HepG2 (cell line): Measurements from ENCODE around the gene GSTK1. TPM values are rescaled to one million over a fixed set of nuclear protein-coding genes. Genes with fewer than 3 reads are reported as not detected.
A peak's percentile ranks its signal among the peaks of the same experiment; 100 is the strongest.

ENCODE experiments used
- ATAC-seq: fragments of 200-7000 bp; cut with Tn5 transposase; 3 replicates; pipeline ENCODE4 v1.9.1; 2020; ENCODE audit warnings: mild to moderate bottlenecking, moderate library complexity
- BruUV-seq: library from RNA; stranded (reverse); fragments of 400-500 nt; replicated peaks from 2 replicates; lab custom pipeline; 2021; lab: Mats Ljungman, UMichigan
- CTCF ChIA-PET: fragments of 300-600 bp; formaldehyde crosslinking; extraction: SDS; loops from one replicate; lab custom pipeline; 2021; ENCODE audit warnings: low total read pairs, inconsistent platforms, low intra/inter-chr PET ratio; lab: Yijun Ruan, JAX
- POLR2A ChIA-PET: fragments of 350-600 bp; sonication (Branson Sonifier 250); formaldehyde crosslinking; loops from one replicate; lab custom pipeline; 2020; ENCODE audit warnings: antibody characterized with exemption, inconsistent platforms; lab: Yijun Ruan, JAX
- DNase-seq: peaks from one replicate; pipeline ENCODE4 v3.0.0-alpha.2; 2015; ENCODE audit warnings: low spot score
- FAIRE-seq: peaks from 3 replicates; lab custom pipeline; 2011; peaks lifted over from hg19 to GRCh38; lab: Jason Lieb, UNC
- H2AFZ ChIP-seq: one replicate; pipeline ENCODE4 v1.6.1; 2011; ENCODE audit warnings: low read length, inconsistent platforms
- H3K27ac ChIP-seq: fragments of 300-600 bp; 3 replicates; pipeline ENCODE4 v1.8.0; 2011; ENCODE audit warnings: mixed run types, mild to moderate bottlenecking, mixed read lengths, low read length, inconsistent platforms; ENCODE audit not compliant: insufficient read depth; ENCODE audit errors: extremely low read length
- H3K27me3 ChIP-seq, 2 experiments: fragments of 200-600 bp in 1 of 2; 2 replicates in 1 of 2; 3 replicates in 1 of 2; pipeline versions ENCODE4 v1.6.0 to v1.8.0; 2011; ENCODE audit warnings: low read length in 2 of 2, mild to moderate bottlenecking in 2 of 2, moderate library complexity in 2 of 2, inconsistent platforms in 1 of 2; ENCODE audit not compliant: insufficient read depth in 2 of 2, control insufficient read depth in 1 of 2
- H3K36me3 ChIP-seq, 2 experiments: fragments of 200-600 bp in 1 of 2; replicated peaks in 1 of 2; 2 replicates in 1 of 2; 3 replicates in 1 of 2; pipeline versions ENCODE4 v1.5.1 to v1.8.0; 2011; ENCODE audit warnings: low read length in 2 of 2, inconsistent platforms in 1 of 2; ENCODE audit not compliant: insufficient read depth in 2 of 2, control insufficient read depth in 1 of 2
- H3K4me1 ChIP-seq: 2 replicates; pipeline ENCODE4 v1.5.1; 2012; ENCODE audit warnings: low read length, inconsistent platforms; ENCODE audit not compliant: insufficient read depth
- H3K4me2 ChIP-seq: 2 replicates; pipeline ENCODE4 v1.6.0; 2011; ENCODE audit warnings: low read depth, low read length, inconsistent platforms
- H3K4me3 ChIP-seq, 3 experiments: fragments of 200-600 bp in 1 of 3; sonication (generic), shearing (Covaris generic) in 1 of 3; replicated peaks in 1 of 3; 2 replicates each; pipeline ENCODE4 v1.5.1; 2011 to 2016; ENCODE audit warnings: low read length in 3 of 3, inconsistent platforms in 2 of 3, low read depth in 2 of 3, mild to moderate bottlenecking in 2 of 3, control low read depth in 1 of 3, mixed read lengths in 1 of 3; ENCODE audit not compliant: insufficient read depth in 1 of 3
- H3K79me2 ChIP-seq: one replicate; pipeline ENCODE4 v1.6.1; 2011; ENCODE audit warnings: low read length, inconsistent platforms; ENCODE audit not compliant: insufficient read depth
- H3K9ac ChIP-seq: 2 replicates; pipeline ENCODE4 v1.6.0; 2011; ENCODE audit warnings: mild to moderate bottlenecking, low read depth, low read length, inconsistent platforms; ENCODE audit not compliant: insufficient read depth
- H3K9me3 ChIP-seq: 2 replicates; pipeline ENCODE4 v1.5.1; 2012; ENCODE audit warnings: mild to moderate bottlenecking, low read length
- H4K20me1 ChIP-seq: 2 replicates; pipeline ENCODE4 v1.6.0; 2011; ENCODE audit warnings: inconsistent platforms, mild to moderate bottlenecking, low read length, moderate library complexity; ENCODE audit not compliant: insufficient read depth
- HDAC1 ChIP-seq: sonication (generic); formaldehyde crosslinking; IDR thresholded peaks from 2 replicates; pipeline ENCODE4 v1.5.1; 2020; ENCODE audit warnings: mild to moderate bottlenecking, missing genetic modification reagents
- KLF9 ChIP-seq: IDR thresholded peaks from 2 replicates; pipeline ENCODE4 v1.6.1; 2016; ENCODE audit warnings: low read depth
- MLX ChIP-seq: IDR thresholded peaks from 2 replicates; pipeline ENCODE4 v1.6.1; 2016
- POGZ ChIP-seq: sonication (generic); formaldehyde crosslinking; IDR thresholded peaks from 2 replicates; pipeline ENCODE4 v1.4.0; 2020; ENCODE audit warnings: mild to moderate bottlenecking, missing genetic modification reagents
- PREB ChIP-seq: sonication (generic); formaldehyde crosslinking; IDR thresholded peaks from 2 replicates; pipeline ENCODE4 v1.4.0; 2020; ENCODE audit warnings: missing genetic modification reagents
- SRF ChIP-seq: IDR thresholded peaks from 2 replicates; pipeline ENCODE4 v1.6.1; 2011; ENCODE audit warnings: mild to moderate bottlenecking, low read depth, low read length, moderate library complexity
- ZBTB40 ChIP-seq, 2 experiments: fragments of 450-650 bp in 1 of 2; sonication (generic) in 1 of 2; formaldehyde crosslinking in 1 of 2; IDR thresholded peaks; 2 replicates each; pipeline versions ENCODE4 v1.6.1 to v1.8.0; 2016 to 2022; ENCODE audit warnings: antibody characterized with exemption in 1 of 2, mild to moderate bottlenecking in 1 of 2, missing genetic modification reagents in 1 of 2
- ZNF17 ChIP-seq: sonication (generic); formaldehyde crosslinking; IDR thresholded peaks from 2 replicates; pipeline ENCODE4 v1.5.0; 2020; ENCODE audit warnings: mild to moderate bottlenecking, missing genetic modification reagents
- ZNF326 ChIP-seq: sonication (generic); formaldehyde crosslinking; IDR thresholded peaks from 2 replicates; pipeline ENCODE4 v1.4.0; 2020; ENCODE audit warnings: missing genetic modification reagents, borderline replicate concordance
- ZZZ3 ChIP-seq: sonication (generic); formaldehyde crosslinking; IDR thresholded peaks from 2 replicates; pipeline ENCODE4 v1.4.0; 2020; ENCODE audit warnings: missing genetic modification reagents, mild to moderate bottlenecking, borderline replicate concordance
- WGBS: methylation state at CpG from one replicate; pipeline ENCODE4 v1.1.6; 2017; ENCODE audit warnings: low lambda C conversion rate; 5-methylcytosine and 5-hydroxymethylcytosine counted together
- in situ Hi-C: cut with HindIII; loops from 2 replicates; pipeline ENCODE4 v1.10.0; 2017; ENCODE audit warnings: low pct_unique_long_range_greater_than_20kb; ENCODE audit not compliant: extremely low pct_ligation_motif_present
- intact Hi-C: fragments of 100-400 bp; cut with micrococcal nuclease; formaldehyde crosslinking; loops from one replicate; pipeline ENCODE4 v1.10.0; 2022; ENCODE audit not compliant: unreplicated experiment
- polyA plus RNA-seq, 8 experiments: library from polyadenylated mRNA; depleted of rRNA in 3 of 8; stranded (reverse) in 7 of 8; unstranded in 1 of 8; fragments of >200 nt; fragmentation: Illumina TruSeq in 4 of 8; extraction: Trizol in 4 of 8; gene quantifications; 2 replicates each; pipeline versions ENCODE4 v1.2.1 to v1.2.3, GENCODE V29; 2011 to 2016; ENCODE audit warnings: low read depth in 4 of 8, missing spikeins in 1 of 8, mixed read lengths in 1 of 8; ENCODE audit not compliant: insufficient read depth in 1 of 8
- total RNA-seq, 5 experiments: library from RNA; depleted of rRNA; stranded (reverse); fragments of >200 nt; fragmentation: Illumina TruSeq; extraction: Trizol; gene quantifications; 2 replicates each; pipeline ENCODE4 v1.2.3, GENCODE V29; 2016; ENCODE audit warnings: low read depth in 1 of 5

GSTK1 gene
- total and polyA plus RNA-seq, 2 of the 13 experiments (the other 11 are each of a cell fraction or from before 2014, with no cell fraction given): 64.6 to 92.1 TPM

- no peak for TF ChIP-seq MLX (CRISPR knock-in tag)
These were observed 22.2 kb downstream of the GSTK1 start (continued) for GRCh38 chr7:143285470-143285778.

- ATAC-seq (no peak), FAIRE-seq (no peak), DNase-seq (no peak)
- peak overlapping the region; percentile 98 for H3K4me2 ChIP-seq
- no TSS peak for BruUV-seq
- H3K4me3 ChIP-seq: peak overlapping the region in 1 of 3 experiments; percentile 78; a peak in 3 of 6 replicates
- no peaks in the 10 kb centered on the region for H3K9me3 ChIP-seq
- peak overlapping the region; percentile 76; the same call in 1 of the 2 replicates for H3K9ac ChIP-seq
- H3K79me2 ChIP-seq: peaks cover 22% of the 10 kb centered on the region
- ChIA-PET POLR2A (interaction anchor here (1.1 to 2.7 kb wide), 2 partner anchors 22 kb away, joined by 8 to 44 read pairs; partner anchors contain the start of gene GSTK1), CTCF (no interaction called here)
- H3K36me3 ChIP-seq: no peaks in the 10 kb centered on the region; a peak in 1 of 5 replicates
- intact Hi-C loops (loop anchor here (2.0 kb wide), 3 partner anchors 23 to 95 kb away; partner anchors contain the start of genes GSTK1 and ZYX), in situ Hi-C loops (no loop called here)
- 95% methylated on average over 10 of the region's 11 CpGs for WGBS
- peaks cover 62% of the 10 kb centered on the region for H3K4me1 ChIP-seq
- no peaks in the 10 kb centered on the region for H4K20me1 ChIP-seq
- peak overlapping the region; percentile 77 for H3K27ac ChIP-seq
- no peaks in the 10 kb centered on the region; a peak in 1 of 5 replicates for H3K27me3 ChIP-seq
- H2AFZ ChIP-seq: no peak overlapping the region
- TF ChIP-seq ZBTB40 (IDR thresholded peaks at IDR 0.05) (no peak), ZBTB40 (CRISPR knock-in tag; IDR thresholded peaks at IDR 0.05) (no peak), SRF (no peak), POGZ (CRISPR knock-in tag) (no peak), HDAC1 (no peak), PREB (CRISPR knock-in tag) (no peak), ZZZ3 (CRISPR knock-in tag) (no peak), KLF9 (CRISPR knock-in tag) (no peak), ZNF326 (no peak), ZNF17 (CRISPR knock-in tag) (no peak)
These were observed 22.7 kb downstream of the GSTK1 start for GRCh38 chr7:143285806-143286521.
